ENCODE data around the gene TP53INP2.
"Not testable (repeated sequence)": the region's sequence is repeated elsewhere in the genome, so short reads cannot be mapped to it uniquely, and the experiment has no call there.

The TP53INP2 gene, protein sequence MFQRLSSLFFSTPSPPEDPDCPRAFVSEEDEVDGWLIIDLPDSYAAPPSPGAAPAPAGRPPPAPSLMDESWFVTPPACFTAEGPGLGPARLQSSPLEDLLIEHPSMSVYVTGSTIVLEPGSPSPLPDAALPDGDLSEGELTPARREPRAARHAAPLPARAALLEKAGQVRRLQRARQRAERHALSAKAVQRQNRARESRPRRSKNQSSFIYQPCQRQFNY

DNA sequence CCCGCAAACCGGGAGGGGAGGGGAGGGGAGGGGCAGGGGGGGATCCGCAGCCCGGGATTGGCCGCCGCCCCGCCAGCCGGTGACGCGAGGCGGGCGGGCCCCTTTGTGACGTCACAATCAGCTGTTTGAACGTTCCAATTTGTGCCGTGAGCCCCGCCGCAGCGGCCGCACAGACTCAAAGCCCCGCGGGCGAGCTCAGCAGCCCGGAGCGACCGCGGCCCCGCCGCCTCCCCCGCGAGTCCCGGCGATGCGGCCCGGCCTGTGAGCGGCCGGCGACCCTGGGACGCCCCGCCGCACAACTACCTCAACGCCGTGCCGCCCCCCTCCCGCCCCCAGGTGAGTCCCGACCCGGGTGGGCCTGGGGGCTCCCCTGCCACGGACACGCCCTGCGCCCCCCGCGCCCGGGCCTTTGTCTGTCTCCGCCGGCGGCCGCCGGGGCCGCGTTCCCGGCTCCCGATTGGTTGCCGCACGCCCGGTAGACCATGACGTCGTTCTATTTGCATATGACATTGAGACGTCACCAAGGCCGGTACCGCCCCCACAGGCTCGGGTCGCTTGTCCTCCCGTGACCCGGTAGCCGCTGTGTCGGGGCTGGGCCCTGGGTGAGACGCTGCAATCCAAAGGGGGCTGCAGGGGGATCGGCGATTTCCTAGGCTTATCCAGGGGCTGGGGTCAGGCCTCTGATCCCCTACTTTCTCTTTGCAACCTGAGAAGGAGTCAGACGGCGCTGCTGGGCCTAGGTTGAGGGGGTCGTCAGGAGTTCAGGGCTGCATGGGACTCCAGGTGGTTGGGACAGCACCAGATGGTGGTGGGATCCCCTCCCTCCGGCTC, at the start of gene TP53INP2:
TSS of gene TP53INP2 (plus strand) at position 168 of the 831 bp plus-strand sequence. CDS start 4,396 bp downstream, outside the sequence.
- DNase-seq (ENCODE audit: low read depth) = no peak

DNA sequence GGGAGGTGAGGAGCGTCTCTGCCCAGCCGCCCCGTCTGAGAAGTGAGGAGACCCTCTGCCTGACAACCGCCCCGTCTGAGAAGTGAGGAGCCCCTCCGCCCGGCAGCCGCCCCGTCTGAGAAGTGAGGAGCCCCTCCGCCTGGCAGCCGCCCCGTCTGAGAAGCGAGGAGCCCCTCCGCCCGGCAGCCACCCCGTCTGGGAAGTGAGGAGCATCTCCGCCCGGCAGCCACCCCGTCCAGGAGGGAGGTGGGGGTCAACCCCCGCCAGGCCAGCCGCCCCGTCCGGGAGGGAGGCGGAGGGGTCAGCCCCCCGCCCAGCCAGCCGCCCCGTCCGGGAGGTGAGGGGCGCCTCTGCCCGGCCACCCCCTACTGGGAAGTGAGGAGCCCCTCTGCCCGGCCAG, 45.5 kb upstream of the TP53INP2 start:
- DNase-seq (ENCODE audit: low read depth) = not testable (repeated sequence)

DNA sequence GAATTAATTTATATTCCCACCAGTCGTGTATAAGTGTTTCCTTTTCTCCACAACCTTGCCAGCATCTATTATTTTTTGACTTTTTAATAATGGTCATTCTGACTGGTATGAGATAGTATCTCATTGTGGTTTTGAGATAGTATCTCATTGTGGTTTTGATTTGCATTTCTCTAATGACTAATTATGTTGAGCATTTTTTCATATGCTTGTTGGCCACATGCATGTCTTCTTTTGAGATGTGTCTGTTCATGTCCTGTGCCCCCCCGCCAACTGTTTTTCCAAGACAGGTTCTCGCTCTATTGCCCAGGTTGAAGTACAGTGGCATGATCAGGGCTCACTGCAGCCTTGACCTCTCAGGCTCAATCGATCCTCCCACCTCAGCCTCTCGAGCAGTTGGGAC, 42.3 kb upstream of the TP53INP2 start:
- not testable (repeated sequence) for DNase-seq (ENCODE audit: low read depth)

DNA sequence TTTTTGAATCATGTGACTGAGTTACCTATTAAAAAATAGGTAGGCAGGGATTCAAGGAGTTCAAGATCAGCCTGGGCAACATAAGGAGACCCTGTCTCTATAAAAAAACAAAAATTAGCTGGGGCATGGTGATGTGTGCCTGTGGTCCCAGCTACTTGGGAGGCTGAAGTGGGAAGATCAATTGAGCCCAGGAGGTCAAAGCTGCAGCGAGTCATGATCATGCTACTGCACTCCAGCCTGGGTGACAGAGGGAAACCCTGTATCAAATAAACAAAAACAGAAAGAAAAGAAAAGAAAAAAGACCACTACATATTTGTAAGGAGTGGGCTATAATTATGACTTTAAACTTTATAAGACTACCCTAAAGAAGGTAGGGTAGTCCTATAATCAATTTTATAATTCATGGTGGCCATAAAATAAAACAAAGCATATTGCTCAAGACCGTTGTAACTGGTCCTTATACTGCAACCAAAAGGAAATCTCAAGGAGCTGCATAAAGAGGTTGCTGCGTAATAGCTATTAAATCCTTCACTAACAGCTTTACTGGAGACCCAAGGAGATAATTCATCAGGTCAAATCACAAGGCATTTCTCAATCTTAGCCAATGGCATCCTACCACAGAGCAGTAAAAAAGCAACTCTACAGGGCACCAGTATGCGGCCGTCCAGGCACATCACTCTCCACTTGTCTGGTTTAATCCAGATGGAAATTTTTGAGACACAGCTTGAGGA, 40.8 kb upstream of the TP53INP2 start:
- no peak for DNase-seq (ENCODE audit: low read depth)

DNA sequence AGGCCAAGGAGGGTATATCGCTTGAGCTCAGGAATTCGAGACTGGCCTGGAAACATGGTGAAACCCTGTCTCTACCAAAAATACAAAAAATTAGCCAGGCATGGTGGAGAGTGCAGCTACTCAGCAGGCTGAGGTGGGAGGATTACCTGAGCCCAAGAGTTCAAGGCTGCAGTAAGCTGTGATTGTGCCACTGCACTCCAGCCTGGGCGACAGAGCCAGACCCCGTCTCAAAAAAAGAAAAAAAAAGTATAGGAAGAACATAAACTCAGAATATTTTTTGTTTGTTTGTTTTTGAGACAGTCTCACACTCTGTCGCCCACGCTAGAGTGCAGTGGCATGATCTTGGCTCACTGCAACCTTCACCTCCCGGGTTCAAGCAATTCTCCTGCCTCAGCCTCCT, 39.4 kb upstream of the TP53INP2 start:
- DNase-seq (ENCODE audit: low read depth) = not testable (repeated sequence)

DNA sequence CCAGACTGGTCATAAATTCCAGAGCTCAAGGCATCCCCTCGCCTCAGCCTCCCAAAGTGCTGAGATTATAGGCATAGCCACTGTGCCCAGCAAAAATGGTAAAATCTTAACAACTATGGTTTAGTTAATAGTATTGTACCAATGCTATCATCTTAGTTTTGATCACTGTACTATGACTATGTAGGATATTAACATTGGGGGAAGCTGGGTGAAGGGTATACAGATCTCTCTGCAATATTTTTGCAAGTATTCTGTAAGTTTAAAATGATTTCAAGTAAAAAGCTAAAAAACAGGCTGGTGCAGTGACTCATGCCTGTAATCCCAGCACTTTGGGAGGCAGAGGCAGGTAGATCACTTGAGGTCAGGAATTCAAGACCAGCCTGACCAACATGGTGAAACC, 35.0 kb upstream of the TP53INP2 start:
- DNase-seq (ENCODE audit: low read depth) = no peak

DNA sequence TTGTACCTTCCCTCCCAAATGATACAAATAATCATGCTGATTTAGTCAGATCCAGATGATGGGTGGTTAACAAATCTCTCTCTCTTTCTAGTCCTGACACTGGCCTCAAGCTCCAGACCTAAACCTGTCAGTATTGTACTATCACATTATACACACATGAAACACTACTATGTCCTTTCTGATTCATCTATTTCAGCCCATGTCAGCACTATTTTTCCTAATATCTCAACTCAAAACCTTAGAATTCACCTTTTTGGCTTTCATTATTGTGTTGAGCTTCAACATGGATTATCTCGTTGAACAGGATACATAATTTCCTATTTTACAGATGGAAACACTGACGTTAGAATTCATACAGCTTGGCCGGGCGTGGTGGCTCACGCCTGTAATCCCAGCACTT, 30.7 kb upstream of the TP53INP2 start:
- DNase-seq (ENCODE audit: low read depth) = no peak

DNA sequence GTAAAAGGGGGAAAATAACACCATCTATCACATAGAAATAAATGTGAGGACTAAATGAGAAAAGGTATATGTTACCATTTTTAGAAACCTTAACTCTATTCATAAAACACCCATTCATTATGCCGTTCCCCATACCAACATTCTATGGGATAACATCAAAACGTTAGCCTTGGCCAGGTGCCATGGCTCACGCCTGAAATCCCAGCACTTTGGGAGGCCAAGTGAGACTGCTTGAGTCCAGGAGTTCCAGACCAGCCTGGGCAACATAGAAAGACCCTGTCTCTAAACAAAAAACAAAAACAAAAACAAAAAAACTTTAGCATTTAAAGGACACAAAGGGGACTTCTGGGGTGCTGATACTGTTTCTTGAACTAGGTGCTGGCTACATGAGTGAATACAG, 28.6 kb upstream of the TP53INP2 start:
- DNase-seq (ENCODE audit: low read depth) = no peak

DNA sequence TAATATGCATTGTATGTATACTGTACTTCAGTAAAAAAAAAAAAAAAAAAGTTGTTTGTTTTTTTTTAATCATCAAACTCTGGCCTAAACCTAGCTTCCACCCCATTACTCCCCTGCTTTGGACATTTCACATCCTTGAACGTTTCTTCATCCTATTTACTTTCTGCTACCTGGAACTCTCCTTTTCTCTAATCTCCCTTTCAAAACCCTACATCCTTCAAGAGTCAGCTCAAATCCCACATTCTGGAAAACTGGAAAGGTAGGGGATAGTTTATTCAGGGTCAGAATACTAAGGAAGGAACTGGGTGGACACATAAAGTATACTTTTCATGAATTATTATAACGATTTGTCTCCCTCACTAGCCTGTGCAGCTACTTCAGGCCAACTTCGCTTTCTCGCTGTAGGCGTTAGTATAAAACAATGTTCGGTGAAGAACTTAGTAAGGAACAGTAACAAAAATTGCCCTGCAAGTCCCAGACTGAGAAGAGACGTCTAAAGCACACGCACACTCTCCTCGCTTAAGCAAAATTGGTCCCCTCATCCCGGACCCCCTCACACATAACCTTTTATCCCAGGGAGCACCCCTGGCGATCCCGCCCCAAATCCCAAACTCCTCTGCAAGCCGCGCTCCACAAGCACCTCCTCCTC, 28.0 kb upstream of the TP53INP2 start:
- no peak for DNase-seq (ENCODE audit: low read depth)

DNA sequence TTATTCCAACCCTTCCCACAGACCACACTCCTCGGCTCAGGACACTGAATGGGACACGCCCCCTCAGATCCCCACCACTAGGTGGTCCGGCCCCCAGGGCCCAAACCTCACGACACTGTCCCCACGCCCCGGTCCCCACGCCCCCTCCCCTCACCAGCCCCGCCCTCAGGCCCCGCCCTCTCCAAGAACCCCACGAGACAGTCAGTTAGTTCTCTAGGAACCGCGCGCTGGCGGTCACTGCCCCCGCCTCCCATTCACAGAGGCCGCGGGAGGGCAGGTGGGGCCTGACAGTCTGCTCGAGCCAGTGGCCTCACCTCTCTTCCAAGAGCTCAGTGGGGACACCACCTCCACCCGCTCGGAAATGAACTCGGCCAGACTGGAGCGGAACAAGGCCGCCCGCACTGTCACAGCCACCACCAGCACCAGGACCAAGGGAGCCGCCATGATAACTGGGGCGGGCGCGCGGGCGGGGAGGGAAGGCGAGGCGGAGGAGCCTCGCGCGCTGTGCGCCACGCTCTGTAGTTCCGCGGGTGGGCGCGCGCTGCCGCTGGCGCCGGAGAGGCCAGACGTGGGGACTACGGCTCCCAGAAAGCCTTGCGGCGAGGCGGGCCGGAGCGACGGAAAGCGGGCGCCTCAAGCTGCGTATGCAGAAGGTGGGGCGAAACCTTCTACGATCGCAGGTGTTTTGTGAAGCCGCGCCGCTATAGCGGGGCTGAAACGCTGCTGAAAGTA, 27.3 kb upstream of the TP53INP2 start, which contains the start of gene PIGU:
TSS of gene PIGU (minus strand) at position 451 of the 732 bp plus-strand sequence. CDS start at position 444, 7 bp downstream.
- peak; percentile 90 for DNase-seq (ENCODE audit: low read depth)

DNA sequence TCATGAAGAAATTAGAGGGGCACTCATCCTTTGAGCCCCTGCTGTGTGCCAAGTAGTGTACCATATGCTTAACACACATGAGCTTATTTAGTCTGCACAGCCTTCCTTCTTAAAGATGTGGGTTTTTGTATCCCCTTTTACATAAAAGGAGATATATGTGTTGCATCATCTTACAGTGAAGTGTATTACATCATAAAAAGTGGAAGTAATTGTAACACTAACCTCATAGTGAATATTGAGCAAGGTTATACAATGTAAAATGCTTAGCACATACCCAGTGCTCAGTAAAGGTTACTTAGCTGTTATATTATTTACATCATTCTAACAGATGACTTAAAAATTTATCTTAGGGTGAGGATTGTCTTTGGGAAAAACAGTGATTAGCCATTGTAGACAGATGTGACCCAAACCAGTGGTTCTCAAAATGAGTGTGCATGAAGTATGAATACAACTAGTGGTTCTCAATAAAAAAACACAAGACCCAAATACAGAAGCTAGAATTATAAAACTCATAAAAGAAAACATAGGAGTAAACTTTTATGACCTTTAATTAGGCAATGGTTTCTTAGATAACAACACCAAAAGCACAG, 23.5 kb upstream of the TP53INP2 start:
- no peak for DNase-seq (ENCODE audit: low read depth)

DNA sequence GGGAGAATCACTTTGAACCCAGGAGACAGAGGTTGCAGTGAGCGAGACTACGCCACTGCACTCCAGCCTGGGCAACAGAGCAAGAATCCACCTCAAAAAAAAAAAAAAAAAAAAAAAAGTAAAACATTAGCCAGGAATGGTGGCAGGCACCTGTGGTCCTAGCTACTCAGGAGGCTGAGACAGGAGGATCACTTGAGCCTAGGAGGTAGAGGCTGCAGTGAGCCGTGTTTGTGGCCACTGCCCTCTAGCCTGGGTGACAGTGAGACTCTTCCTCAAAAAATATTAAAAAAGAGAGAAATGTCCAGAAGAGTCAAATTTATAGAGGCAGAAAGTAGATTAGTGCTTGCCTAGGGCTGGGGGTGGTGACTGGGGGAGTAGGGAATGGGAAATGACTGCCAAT, 20.5 kb upstream of the TP53INP2 start:
- DNase-seq (ENCODE audit: low read depth) = no peak

DNA sequence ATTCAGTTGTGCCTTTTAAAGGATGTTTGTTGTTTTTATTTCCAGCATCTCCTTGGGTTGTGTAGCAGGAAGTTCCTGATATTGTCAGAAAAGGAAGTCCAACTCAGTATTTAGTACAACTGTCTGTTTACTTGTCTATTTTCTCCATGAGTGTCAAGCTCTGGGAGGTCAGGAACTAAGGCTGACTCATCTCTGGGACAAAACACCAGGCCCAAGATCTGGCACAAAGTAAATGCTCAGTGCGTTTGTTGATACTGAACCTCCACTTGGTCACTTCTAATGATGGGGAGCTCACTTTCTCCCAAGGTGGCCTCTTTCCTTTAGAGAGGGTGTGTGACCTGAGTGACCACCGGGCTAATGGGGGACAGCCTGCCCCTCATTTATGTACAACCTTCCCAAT, 14.7 kb upstream of the TP53INP2 start:
- no peak for DNase-seq (ENCODE audit: low read depth)

DNA sequence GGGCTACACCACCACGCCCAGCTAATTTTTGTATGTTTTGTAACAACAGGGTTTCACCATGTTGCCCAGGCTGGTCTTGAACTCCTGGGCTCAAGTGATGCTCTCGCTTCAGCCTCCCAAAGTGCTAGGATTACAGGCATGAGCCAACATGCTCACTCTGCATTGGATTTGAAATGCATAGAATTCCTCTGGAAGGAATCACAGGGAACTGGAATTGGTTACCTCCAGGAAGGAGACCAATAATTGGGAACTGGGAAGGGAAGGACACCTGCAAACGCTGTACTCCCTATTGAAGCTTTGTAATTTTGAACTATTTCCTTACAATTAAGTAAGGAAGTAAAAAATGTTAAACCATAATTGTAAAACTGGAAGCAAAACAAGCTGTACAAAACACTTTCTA, 12.3 kb upstream of the TP53INP2 start:
- DNase-seq (ENCODE audit: low read depth) = no peak

DNA sequence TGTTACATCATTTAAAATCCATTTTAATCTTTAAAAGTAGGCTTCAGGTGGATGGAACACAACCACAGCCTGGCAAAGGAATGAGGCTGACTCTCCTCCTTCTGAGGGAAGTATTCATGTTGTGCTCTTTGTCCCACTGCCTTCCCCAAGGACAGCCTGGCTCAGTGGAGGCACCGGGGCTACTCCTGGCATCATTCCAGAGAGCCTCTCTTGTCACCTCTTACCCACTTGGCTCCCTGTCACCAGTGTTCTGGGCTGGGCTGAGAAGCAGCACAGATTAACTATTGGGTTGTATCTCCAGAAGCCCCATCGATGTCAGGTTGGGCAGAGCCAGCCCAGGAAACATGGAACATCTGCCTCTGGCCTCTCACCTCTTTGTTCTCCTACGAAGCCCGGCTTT, 10.7 kb upstream of the TP53INP2 start:
- no peak for DNase-seq (ENCODE audit: low read depth)

DNA sequence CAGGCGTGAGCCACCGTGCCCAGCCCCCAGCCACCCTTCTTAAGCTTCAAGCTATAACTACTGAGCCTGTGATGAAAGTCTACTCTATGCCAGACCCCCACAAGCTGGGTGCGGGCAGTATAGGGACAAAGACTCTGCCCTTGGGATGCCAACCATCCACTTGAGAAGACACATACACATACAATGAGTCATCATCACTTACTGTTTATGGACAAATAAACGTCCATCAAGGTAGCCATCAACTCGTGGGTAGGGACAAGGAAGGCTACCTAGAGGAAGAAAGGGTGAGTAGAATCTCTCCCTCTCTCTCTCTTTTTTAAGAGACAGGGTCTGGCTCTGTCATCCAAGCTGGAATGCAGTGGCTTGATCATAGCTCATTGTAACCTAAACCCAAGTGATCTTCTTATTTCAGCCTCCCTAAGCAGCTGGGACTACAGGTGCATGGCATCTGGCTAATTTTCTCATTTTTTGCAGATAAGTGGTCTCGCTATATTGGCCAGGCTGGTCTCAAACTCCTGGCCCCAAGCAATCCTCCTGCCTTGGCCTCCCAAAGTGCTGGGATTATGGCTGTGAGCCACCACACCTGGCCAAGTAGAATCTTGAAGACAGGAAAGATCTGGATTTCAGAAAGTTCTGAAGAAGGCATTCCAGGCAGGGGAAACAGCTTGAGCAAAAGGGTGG, 2.6 kb upstream of the TP53INP2 start:
- DNase-seq (ENCODE audit: low read depth) = no peak

DNA sequence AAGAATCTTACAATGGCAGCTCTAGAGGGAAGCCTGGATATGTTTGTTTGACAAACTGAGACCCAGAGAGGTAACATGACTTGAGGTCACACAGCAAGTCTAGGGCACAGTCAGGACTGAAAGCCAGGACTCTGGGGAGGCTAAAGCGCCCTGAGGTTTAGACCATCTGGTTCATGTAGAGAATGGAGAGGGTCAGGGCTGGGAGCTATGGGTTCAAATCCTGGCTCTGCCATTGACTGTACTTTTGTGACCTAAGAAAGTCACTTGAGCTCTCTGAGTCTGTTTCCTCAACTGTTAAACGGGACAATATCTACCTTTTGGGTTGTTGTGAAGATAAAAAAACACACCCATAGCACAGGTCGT, 1.1 kb upstream of the TP53INP2 start:
- DNase-seq (ENCODE audit: low read depth) = no peak

DNA sequence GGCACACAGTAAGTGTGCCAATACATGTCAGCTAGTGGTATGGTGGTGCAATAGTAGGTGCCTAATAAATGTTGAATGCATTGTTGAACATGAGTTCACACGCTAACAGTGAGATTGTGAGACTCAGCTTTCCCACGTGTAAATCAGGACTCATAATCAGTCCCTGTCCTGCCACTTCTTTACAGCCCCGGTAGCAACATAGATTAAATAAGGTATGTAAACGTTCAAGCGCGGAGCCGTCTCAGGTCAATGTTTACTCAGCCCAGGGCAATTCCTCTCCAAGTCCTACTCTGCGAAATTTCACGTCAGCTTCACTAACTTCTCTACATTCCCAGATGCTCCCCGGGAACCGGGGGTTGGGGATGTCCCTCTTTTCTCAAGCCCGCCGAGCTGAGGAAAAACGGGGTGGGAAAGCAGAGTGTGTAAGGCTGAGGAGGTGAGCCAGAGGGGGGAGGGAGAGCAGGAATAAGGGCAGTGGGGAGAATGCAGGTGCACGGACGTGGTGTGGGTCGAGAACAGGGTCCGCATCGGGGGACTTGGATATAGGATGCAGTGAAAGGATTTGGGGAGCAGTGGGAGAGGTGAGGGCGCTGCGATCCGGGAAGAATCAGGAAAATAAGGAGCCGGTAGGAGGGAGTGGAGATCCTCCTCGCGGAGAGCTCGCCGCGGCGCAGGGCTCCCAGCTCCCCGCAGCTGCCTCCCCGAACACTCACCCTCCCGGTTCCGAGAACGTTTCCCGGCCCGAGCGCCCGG, 544 bp upstream of the TP53INP2 start:
- DNase-seq (ENCODE audit: low read depth) = no peak

DNA sequence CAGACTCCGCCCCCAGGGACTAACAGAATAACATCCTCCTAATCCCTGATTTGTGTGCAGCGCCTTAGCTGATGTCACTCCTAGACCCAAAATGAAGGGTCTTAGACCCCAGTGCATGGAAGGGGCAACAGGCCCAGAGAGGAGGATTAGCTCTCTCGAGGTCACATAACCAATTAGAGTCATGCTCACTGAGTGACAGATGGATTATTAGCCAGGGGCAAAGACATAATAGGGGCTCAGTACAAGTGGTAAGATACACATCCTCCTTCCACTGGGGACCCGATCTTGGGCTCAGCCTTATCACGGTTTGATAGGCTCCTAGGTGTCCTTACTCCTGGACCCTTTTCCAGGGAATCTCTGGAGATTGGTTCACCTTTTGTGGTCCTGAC, 858 bp downstream of the TP53INP2 start:
- no peak for DNase-seq (ENCODE audit: low read depth)

Measured in HS-27A (cell line).